Stimulated activated CD8-positive, alpha-beta memory T cell treated with anti-CD3 and anti-CD28 coated beads, Interleukin-12 subunit alpha, Interleukin-12 subunit beta, amount 100 ng/mL, for 24 hours (primary cell): ENCODE measurements around the gene ASCC3.

Experiments used
- DNase-seq: peaks from one replicate; pipeline ENCODE4 v3.0.0-alpha.2; 2020; ENCODE audit errors: extremely low read depth

Gene ASCC3

GRCh38 chr6:100493206-100493888 is 387.8 kb downstream of the ASCC3 start:
- DNase-seq: no peak

- DNase-seq: no peak
Measured at GRCh38 chr6:100491952-100492670, 389.0 kb downstream of the ASCC3 start.

DNA sequence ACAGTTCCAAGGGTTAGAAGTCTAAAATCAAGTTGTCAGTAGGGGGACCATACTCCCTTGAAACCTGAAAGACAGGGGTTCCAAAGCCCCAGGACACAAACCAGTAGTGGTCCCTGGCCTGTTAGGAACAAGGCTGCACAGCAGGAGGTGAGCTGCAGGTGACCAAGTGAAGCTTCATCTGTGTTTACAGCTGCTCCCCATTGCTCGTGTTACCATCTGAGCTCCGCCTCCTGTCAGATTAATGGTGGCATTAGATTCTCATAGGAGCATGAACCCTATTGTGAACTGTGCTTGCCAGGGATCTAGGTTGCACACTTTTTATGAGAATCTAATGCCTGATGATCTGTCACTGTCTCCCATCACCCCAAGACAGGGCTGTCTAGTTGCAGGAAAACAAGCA is 391.1 kb downstream of the ASCC3 start:
- DNase-seq: no peak

DNA sequence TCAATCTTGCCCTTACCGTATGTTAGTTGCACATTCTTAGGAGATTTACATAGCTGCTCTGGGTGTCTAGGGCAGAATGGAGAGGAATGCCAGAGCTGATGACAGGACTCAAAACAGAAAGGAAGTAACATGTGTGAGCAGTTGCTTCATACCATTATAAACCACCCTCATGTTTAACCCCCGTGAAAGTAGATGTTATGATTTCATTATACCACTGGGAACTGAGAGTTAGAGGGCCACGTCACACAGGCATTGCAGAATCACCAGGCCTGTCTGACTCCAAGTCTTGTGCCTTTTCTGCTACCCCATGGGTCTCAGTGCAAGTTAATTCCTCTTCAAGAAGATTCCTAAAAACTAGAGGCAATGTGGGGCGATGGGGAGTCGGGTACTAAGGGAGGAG is 392.9 kb downstream of the ASCC3 start:
- no peak for DNase-seq

- no peak for DNase-seq
Measured at GRCh38 chr6:100487638-100488037, 393.5 kb downstream of the ASCC3 start.

- no peak for DNase-seq
Measured at GRCh38 chr6:100485268-100485667, 395.9 kb downstream of the ASCC3 start.

DNA sequence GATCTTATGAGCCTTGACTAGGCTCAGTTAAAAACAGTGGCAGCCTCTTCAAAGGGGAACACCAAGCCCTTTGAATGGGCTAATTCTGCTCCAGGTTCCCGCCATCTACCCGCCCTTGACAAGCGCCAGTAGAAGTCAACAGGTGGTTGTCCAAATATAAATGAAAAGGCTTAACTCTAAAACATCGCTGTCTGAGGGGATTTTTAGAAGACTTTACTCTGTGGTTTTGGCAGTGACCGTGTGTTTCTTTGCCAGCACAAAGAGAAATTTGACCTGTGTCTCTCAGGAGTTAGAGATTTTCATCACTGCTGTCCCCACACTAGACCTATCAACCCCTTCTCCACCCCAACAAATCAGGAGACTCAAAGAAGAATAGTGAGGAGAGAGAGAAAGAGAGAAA is 396.7 kb downstream of the ASCC3 start:
- no peak for DNase-seq

GRCh38 chr6:100482698-100483097 is 398.4 kb downstream of the ASCC3 start:
- DNase-seq: no peak

- no peak for DNase-seq
Measured at GRCh38 chr6:100479179-100480035, 401.7 kb downstream of the ASCC3 start.

DNA sequence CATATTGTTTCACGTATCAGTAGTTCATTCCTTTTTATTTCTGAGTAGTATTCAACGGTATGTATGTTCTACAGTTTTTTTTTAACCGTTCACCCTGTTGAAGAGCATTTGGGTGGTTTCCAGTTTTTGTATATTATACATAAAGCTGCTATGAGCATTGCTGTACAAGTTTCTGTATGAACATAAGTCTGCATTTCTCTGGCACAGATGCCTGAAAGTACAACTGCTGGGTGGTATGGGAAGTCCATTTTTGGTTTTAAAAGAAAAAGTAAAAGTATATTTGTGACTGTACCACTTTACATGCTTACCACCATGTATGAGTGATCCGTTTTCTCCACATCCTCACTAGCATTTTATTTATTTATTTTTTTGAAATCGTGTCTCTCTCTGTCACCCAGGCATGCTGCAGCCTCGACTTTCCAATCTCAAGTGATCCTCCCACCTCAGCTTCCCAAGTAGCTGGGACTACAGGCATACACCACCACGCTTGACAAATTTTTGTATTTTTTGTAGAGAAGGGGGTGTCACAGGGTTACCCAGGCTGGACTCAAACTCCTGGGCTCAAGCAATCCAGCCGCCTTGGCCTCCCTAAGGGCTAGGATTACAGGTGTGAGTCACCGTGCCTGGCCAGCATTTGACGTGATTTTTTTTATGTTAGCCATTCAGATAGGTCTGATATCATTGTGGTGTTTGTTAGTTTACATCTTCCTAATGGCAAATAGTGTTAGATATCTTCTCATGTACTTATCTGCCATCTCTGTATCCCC is 405.4 kb downstream of the ASCC3 start:
- DNase-seq: no peak

GRCh38 chr6:100473182-100473581 is 407.9 kb downstream of the ASCC3 start:
- DNase-seq: no peak

DNA sequence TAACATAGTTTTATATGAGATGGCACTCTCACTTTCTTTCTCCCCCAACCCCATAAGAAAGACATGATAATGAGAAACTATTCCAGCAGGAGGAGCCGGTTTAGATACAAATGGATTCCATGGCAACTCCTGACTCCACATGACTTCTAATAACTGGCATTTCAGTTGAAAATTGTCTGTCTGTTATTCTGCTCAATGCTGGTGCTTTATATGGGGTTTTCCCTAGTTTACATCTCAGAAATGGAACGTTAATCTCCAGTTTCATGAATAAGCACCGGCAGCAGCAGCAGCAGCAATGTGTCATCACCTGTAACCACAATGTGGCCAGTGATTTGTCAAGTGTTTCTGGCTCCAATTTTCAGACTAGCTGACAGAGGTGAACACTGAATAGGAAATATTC is 408.5 kb downstream of the ASCC3 start:
- no peak for DNase-seq

GRCh38 chr6:100470422-100471120 is 410.6 kb downstream of the ASCC3 start:
- DNase-seq: no peak

GRCh38 chr6:100469101-100469859 is 411.8 kb downstream of the ASCC3 start:
- DNase-seq: no peak

GRCh38 chr6:100468016-100468622 is 413.0 kb downstream of the ASCC3 start:
- no peak for DNase-seq

GRCh38 chr6:100467129-100468015 is 413.8 kb downstream of the ASCC3 start:
- no peak for DNase-seq

GRCh38 chr6:100466410-100467128 is 414.6 kb downstream of the ASCC3 start:
- DNase-seq: no peak

DNA sequence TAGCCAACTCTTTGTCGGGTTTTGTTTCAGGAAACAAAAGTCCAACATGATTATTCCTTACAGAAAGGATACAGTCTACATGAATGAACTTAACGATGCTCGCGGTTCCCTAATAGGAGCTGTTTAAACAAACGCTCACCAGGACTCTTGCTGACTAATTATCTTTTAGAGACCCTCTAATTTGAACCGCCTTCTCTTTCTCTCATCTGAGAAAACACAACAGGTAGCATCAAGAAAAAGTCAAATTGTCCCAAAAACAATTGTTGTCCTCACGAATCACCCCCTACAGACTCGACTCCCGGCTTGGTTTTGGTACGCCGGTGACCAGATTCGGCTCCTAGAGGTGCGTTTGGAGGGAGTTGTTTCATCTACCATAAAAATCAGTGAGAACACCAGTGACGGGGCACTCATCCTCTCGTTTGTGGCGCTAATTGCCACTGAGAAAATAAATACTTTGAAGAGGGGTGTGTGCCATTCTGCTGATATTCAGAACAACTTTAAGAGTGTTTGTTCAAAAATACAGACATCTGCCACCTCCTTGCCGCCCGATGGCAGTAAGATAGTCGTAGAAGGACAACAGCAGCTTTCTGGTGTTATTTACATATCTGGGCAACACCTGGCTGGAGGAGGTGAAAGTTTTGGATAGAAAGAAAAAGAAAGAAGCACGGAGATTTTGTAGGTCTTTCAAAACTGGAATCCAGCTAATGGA is 415.3 kb downstream of the ASCC3 start:
- no peak for DNase-seq
